ENCODE results near the gene SMYD3.
A peak's percentile ranks its signal among the peaks of the same experiment; 100 is the strongest.
"Not testable (repeated sequence)": the region's sequence is repeated elsewhere in the genome, so short reads cannot be mapped to it uniquely, and the experiment has no call there.

Gene SMYD3

GRCh38 chr1:245715291-245715701 is 791.8 kb downstream of the SMYD3 start:
- Histone ChIP-seq H3K4me3 (no peak overlapping the region), H3K27ac (no peak overlapping the region)
- TF ChIP-seq, protein P1, sequence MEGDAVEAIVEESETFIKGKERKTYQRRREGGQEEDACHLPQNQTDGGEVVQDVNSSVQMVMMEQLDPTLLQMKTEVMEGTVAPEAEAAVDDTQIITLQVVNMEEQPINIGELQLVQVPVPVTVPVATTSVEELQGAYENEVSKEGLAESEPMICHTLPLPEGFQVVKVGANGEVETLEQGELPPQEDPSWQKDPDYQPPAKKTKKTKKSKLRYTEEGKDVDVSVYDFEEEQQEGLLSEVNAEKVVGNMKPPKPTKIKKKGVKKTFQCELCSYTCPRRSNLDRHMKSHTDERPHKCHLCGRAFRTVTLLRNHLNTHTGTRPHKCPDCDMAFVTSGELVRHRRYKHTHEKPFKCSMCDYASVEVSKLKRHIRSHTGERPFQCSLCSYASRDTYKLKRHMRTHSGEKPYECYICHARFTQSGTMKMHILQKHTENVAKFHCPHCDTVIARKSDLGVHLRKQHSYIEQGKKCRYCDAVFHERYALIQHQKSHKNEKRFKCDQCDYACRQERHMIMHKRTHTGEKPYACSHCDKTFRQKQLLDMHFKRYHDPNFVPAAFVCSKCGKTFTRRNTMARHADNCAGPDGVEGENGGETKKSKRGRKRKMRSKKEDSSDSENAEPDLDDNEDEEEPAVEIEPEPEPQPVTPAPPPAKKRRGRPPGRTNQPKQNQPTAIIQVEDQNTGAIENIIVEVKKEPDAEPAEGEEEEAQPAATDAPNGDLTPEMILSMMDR (IDR thresholded peaks at IDR 0.05) = no peak
- no peak for DNase-seq (ENCODE audit: low spot score)

- H3K27ac ChIP-seq; DNase-seq (ENCODE audit: low spot score); H3K4me3 ChIP-seq: not testable (repeated sequence)
Measured at GRCh38 chr1:245714027-245714426, 793.1 kb downstream of the SMYD3 start.

DNA sequence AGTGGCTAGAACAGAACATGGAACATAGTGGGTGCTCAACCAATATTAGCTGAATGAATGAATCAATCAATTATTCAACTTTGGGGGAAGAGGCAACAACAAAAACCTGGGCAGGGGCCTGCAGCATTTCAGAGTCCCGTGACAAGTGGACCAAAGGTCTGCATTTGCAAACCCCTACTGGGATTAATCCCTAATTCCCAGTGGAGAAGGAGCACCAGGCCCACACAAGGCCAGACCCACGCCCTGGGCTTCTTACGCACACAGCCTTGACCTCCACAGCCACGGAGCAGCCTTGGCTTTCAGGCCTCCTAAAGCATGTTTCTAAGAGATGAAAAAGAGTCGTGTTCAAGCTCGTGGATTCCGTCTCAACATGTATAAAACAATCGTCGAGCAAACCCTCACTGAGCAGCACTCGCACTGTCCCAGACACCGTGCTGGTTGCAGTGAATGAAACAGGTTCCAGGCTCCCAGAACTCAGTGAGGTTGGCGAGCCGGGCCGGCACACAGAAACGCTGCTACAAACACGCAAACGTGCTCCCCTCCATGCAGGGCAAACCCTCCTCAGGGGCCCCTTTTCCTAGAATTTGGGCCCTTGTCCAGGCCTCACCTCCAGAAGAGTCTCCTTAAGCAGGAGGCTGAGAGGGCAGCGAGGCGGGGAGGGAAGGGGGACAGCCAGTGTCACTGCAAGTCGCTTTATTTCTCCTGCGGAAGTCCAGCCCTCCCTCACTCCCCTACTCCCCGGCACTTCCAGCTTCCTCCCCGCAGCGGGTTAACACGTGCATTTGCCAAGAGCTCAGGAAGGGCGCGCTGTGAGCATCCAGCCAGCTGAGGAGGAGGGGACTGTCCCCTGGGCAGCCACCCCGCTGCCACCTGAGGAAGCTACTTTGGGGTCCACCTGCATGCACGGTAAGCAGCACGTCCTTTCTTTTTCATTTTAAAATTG is 795.8 kb downstream of the SMYD3 start:
- DNase-seq (ENCODE audit: low spot score) = no peak
- Histone ChIP-seq H3K4me3 (no peak overlapping the region), H3K27ac (no peak overlapping the region)
- TF ChIP-seq, protein P1 (IDR thresholded peaks at IDR 0.05) = no peak

DNA sequence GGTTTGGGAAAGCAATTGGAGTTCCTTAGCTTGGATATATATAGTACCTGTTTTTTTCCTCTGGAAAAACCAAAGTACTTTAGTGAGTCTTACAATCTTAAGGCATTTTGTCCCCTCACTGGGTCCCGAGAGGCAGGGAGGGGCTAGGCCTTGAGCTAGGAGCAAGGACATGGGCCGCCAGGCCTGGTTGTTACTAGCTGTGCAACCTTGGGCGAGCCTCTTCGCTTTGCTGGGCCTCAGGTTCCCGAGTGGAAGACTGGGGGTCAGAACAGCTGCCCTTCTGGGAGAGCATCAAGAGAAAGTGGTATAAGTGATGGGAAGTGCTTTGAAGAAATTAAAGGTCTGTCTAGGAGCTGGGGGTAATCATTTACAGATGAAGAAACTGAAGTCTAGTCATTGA is 799.1 kb downstream of the SMYD3 start:
- DNase-seq (ENCODE audit: low spot score) = no peak
- Histone ChIP-seq H3K27ac (no peak overlapping the region), H3K4me3 (no peak overlapping the region)
- TF ChIP-seq, protein P1 (IDR thresholded peaks at IDR 0.05) = no peak

GRCh38 chr1:245704765-245705164 is 802.3 kb downstream of the SMYD3 start:
- DNase-seq (ENCODE audit: low spot score) = no peak
- H3K27ac ChIP-seq = no peak overlapping the region
- TF ChIP-seq, protein P1 (IDR thresholded peaks at IDR 0.05) = no peak
- H3K4me3 ChIP-seq = no peak overlapping the region

GRCh38 chr1:245704341-245704740 is 802.7 kb downstream of the SMYD3 start:
- peak; percentile 62 for DNase-seq (ENCODE audit: low spot score)
- TF ChIP-seq, protein P1 (IDR thresholded peaks at IDR 0.05) = no peak
- H3K4me3 ChIP-seq = no peak overlapping the region
- H3K27ac ChIP-seq = no peak overlapping the region

DNA sequence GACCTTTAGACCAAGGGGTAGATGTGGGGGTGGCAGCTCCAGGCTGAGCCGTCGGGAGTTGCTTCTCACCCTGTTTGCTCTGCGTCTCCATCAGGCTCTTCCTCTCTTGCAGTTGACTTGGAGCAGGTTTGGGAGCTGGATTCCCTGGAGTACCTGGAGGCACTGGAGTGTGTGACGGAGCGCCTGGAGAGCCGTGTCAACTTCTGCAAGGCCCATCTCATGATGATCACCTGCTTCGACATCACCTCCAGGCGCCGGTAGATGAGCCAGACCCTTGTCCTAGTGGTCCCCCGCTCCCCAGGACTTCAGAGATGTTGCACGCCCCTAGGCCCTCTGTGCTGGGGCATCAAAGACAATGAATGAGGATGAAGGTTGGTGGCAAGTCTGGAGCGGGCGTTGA is 804.7 kb downstream of the SMYD3 start:
- DNase-seq (ENCODE audit: low spot score) = no peak
- H3K27ac ChIP-seq = no peak overlapping the region
- TF ChIP-seq, protein P1 (IDR thresholded peaks at IDR 0.05) = no peak
- H3K4me3 ChIP-seq = no peak overlapping the region

Measured in coronary artery (tissue), 2 donors.